CD4-positive, alpha-beta memory T cell (primary cell): Measurements from ENCODE around the gene MEGF11. TPM values are rescaled to one million over a fixed set of nuclear protein-coding genes. Genes with fewer than 3 reads are reported as not detected.

ENCODE experiments used
- CTCF ChIA-PET: fragments of 350-600 bp; sonication (Branson Sonifier 250); formaldehyde crosslinking; loops from one replicate; lab custom pipeline; 2021; ENCODE audit warnings: inconsistent platforms; ENCODE audit not compliant: partially characterized antibody; lab: Charles Lee
- POLR2A ChIA-PET: fragments of 350-600 bp; sonication (Branson Sonifier 250); formaldehyde crosslinking; loops from one replicate; lab custom pipeline; 2021; ENCODE audit not compliant: partially characterized antibody; lab: Charles Lee
- DNase-seq, 5 donors: peaks; one replicate each; pipeline versions ENCODE4 v3.0.0 to v3.0.0-alpha.2; 2020 to 2022; ENCODE audit warnings: mixed read lengths in 1 of 5
- H3K27ac ChIP-seq: one replicate; pipeline ENCODE4 v1.7.0; 2013; ENCODE audit warnings: low read depth, low read length
- H3K27me3 ChIP-seq: 2 replicates; pipeline ENCODE4 v1.7.0; 2013; ENCODE audit warnings: mild to moderate bottlenecking, low read length, moderate library complexity; ENCODE audit not compliant: insufficient read depth
- H3K36me3 ChIP-seq: 2 replicates; pipeline ENCODE4 v1.7.0; 2013; ENCODE audit warnings: mild to moderate bottlenecking, low read length, moderate library complexity; ENCODE audit not compliant: insufficient read depth
- H3K4me1 ChIP-seq: 2 replicates; pipeline ENCODE4 v1.7.0; 2013; ENCODE audit warnings: mild to moderate bottlenecking, low read length, moderate library complexity; ENCODE audit not compliant: insufficient read depth
- H3K4me3 ChIP-seq, 2 donors: one replicate each; pipeline ENCODE4 v1.7.0; 2013; ENCODE audit warnings: low read length in 2 of 2, mild to moderate bottlenecking in 1 of 2
- H3K9me3 ChIP-seq, 2 donors: one replicate each; pipeline ENCODE4 v1.7.0; 2013; ENCODE audit warnings: low read length in 2 of 2, control low read depth in 1 of 2; ENCODE audit not compliant: control insufficient read depth in 1 of 2
- H3K27ac Mint-ChIP-seq, 7 donors: one replicate each; pipeline ENCODE4 v1.8.0; 2020 to 2021; ENCODE audit warnings: mixed read lengths in 7 of 7, mild to moderate bottlenecking in 6 of 7, inconsistent platforms in 3 of 7, moderate library complexity in 3 of 7
- H3K27me3 Mint-ChIP-seq, 2 donors: one replicate each; pipeline ENCODE4 v1.8.0; 2020 to 2021; ENCODE audit warnings: mixed read lengths in 2 of 2
- H3K36me3 Mint-ChIP-seq, 2 donors: one replicate each; pipeline ENCODE4 v1.8.0; 2020 to 2021; ENCODE audit warnings: mixed read lengths in 2 of 2, inconsistent platforms in 1 of 2, mild to moderate bottlenecking in 1 of 2
- H3K4me1 Mint-ChIP-seq, 4 donors: one replicate each; pipeline ENCODE4 v1.8.0; 2020 to 2021; ENCODE audit warnings: mixed read lengths in 4 of 4, mild to moderate bottlenecking in 1 of 4
- H3K4me3 Mint-ChIP-seq, 8 donors: one replicate each; pipeline ENCODE4 v1.8.0; 2020 to 2021; ENCODE audit warnings: mixed read lengths in 8 of 8, mild to moderate bottlenecking in 7 of 8, moderate library complexity in 6 of 8, inconsistent platforms in 3 of 8
- H3K9me3 Mint-ChIP-seq, 8 donors: one replicate each; pipeline ENCODE4 v1.8.0; 2020 to 2021; ENCODE audit warnings: mixed read lengths in 8 of 8, mild to moderate bottlenecking in 5 of 8, inconsistent platforms in 3 of 8, moderate library complexity in 1 of 8
- intact Hi-C: fragments of 100-400 bp; cut with micrococcal nuclease; formaldehyde crosslinking; loops from one replicate; pipeline ENCODE4 v1.15.1; 2023
- polyA plus RNA-seq, 2 donors: library from polyadenylated mRNA; unstranded; fragments of 300-500 nt; fragmentation: Illumina TruSeq; gene quantifications; one replicate each; pipeline ENCODE4 v1.2.3, GENCODE V29; 2021
- total RNA-seq, 2 experiments: library from RNA; stranded (reverse); gene quantifications; one replicate each; pipeline ENCODE4 v1.2.3, GENCODE V29; 2021

Gene MEGF11
- total and polyA plus RNA-seq, 4 experiments from 2014 or later: 0.69 TPM; not detected in 3

DNA sequence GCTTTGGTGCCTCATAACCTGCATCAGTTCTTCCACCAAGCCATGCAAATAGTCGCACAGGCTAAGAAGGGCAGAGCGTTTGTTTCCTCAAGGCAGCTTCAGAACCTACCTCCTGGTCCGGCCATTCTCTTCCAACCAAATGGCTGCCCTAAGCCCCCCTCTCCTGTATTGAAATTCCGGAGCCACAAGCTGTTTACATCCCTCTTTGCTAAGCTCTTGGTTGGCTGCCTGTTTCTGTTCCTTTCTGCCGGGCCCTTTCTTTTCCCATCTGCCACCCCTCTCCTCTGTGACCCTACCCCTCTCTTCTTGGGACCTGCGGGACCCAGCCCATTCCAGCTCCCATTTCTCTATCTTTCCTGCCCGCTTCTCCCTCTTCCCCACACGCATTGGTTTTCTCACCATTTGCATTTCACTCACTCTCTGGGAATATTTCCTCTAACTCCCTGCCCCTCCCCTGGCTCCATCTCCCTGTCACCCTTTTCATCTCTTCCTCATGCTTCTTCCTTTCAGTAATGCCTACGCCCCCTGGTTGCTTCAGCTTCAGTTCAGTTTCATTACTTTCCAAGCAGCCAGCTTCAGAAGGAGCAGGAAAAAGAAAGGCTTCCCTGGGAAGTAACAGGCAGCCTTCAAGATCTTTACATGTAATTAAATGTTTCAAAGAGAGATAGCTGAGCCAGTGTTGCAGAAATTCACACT lies 270.8 kb downstream of the MEGF11 start:
- H3K27ac Mint-ChIP-seq: no peak overlapping the region
- POLR2A ChIA-PET: no interaction called here
- H3K27ac ChIP-seq: no peak overlapping the region
- peak overlapping the region in 7 of 8 donors; percentile 49 to 76 (median 64) for H3K4me3 Mint-ChIP-seq
- intact Hi-C loops: no loop called here
- H3K4me1 ChIP-seq: peaks cover 6% of the 10 kb centered on the region
- peaks cover 29 to 31% of the 10 kb centered on the region in 2 donors for H3K27me3 Mint-ChIP-seq
- CTCF ChIA-PET: no interaction called here
- no peaks in the 10 kb centered on the region for H3K36me3 Mint-ChIP-seq
- H3K4me1 Mint-ChIP-seq: peaks cover 6 to 18% (median 9%) of the 10 kb centered on the region in 4 donors
- no peaks in the 10 kb centered on the region for H3K9me3 Mint-ChIP-seq
- no peak overlapping the region for H3K4me3 ChIP-seq
- no peaks in the 10 kb centered on the region for H3K36me3 ChIP-seq
- H3K9me3 ChIP-seq: no peaks in the 10 kb centered on the region
- H3K27me3 ChIP-seq: peaks cover 6% of the 10 kb centered on the region
- DNase-seq: no peak

- ChIA-PET POLR2A (no interaction called here), CTCF (interaction anchor here (0.6 kb wide), 1 partner anchor 1445 kb away, joined by 3 read pairs; no protein-coding TSS in a partner anchor)
- Mint-ChIP-seq H3K4me3 (peak overlapping the region; percentile 38 to 76 (median 64)), H3K9me3 (no peaks in the 10 kb centered on the region), H3K27me3 (peaks cover 28 to 33% of the 10 kb centered on the region in 2 donors), H3K4me1 (peaks cover 6 to 18% (median 9%) of the 10 kb centered on the region in 4 donors), H3K27ac (no peak overlapping the region), H3K36me3 (no peaks in the 10 kb centered on the region)
- Histone ChIP-seq H3K27me3 (peaks cover 6% of the 10 kb centered on the region), H3K4me3 (no peak overlapping the region), H3K4me1 (peaks cover 6% of the 10 kb centered on the region), H3K36me3 (no peaks in the 10 kb centered on the region), H3K27ac (no peak overlapping the region), H3K9me3 (no peaks in the 10 kb centered on the region)
- peak; percentile 37 to 75 (median 44) for DNase-seq
- intact Hi-C loops: loop anchor here (1.0 kb wide), 1 partner anchor 344 kb away; no protein-coding TSS in a partner anchor
Measured at GRCh38 chr15:65981837-65982626, 271.5 kb downstream of the MEGF11 start.

DNA sequence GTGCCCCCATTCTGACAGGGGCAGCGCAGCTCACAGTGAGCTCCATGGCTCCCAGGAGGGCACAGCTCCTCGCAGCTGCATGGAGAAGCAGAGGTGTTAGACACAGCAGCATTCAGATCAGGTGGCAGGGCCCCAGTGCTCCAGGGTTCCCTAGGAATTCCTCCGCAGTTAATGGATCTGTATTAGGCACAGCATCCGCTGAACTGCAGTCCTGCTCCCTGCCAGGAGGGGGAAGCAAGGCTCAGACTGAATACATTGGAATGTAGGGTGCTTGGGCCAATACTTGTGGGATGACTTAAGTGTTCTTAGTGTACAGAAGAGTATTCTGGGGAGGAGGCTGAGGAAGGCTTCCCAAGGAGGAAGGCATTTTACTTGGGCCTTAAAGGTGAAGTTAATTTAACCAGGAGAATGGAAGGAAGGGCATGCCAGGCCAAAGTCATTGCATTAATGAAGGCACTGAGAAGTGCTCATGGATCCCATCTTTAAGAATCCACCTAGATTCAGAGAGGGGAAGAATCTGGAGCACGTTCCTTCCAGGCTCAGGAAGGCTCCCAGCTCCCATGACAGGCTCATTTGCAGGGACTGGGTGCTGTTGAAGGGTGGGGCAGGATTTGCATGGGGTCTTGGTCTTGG lies 272.6 kb downstream of the MEGF11 start:
- Mint-ChIP-seq H3K4me3 (peak overlapping the region in 4 of 8 donors; percentile 18 to 27 (median 25)), H3K9me3 (no peaks in the 10 kb centered on the region), H3K27ac (no peak overlapping the region), H3K27me3 (peaks cover 23 to 29% of the 10 kb centered on the region in 2 donors), H3K4me1 (peaks cover 6 to 18% (median 9%) of the 10 kb centered on the region in 4 donors), H3K36me3 (no peaks in the 10 kb centered on the region)
- no peak for DNase-seq
- intact Hi-C loops: loop anchor here (1.0 kb wide), 1 partner anchor 343 kb away; no protein-coding TSS in a partner anchor
- ChIA-PET CTCF (interaction anchor here (1.0 to 1.3 kb wide), 3 partner anchors 29 to 586 kb away, joined by 3 read pairs; no protein-coding TSS in a partner anchor), POLR2A (no interaction called here)
- Histone ChIP-seq H3K27ac (no peak overlapping the region), H3K36me3 (no peaks in the 10 kb centered on the region), H3K4me3 (no peak overlapping the region), H3K27me3 (peaks cover 6% of the 10 kb centered on the region), H3K4me1 (peaks cover 6% of the 10 kb centered on the region), H3K9me3 (no peaks in the 10 kb centered on the region)

GRCh38 chr15:65979837-65980236 lies 273.7 kb downstream of the MEGF11 start:
- Histone ChIP-seq H3K4me1 (peaks cover 6% of the 10 kb centered on the region), H3K4me3 (no peak overlapping the region), H3K27ac (no peak overlapping the region), H3K36me3 (no peaks in the 10 kb centered on the region), H3K9me3 (no peaks in the 10 kb centered on the region), H3K27me3 (peaks cover 6% of the 10 kb centered on the region)
- no peak overlapping the region for H3K4me3 Mint-ChIP-seq
- no peak overlapping the region for H3K27ac Mint-ChIP-seq
- POLR2A ChIA-PET: no interaction called here
- peaks cover 22 to 25% of the 10 kb centered on the region in 2 donors for H3K27me3 Mint-ChIP-seq
- H3K4me1 Mint-ChIP-seq: peaks cover 6 to 18% (median 9%) of the 10 kb centered on the region in 4 donors
- H3K9me3 Mint-ChIP-seq: no peaks in the 10 kb centered on the region
- no peak for DNase-seq
- intact Hi-C loops: no loop called here
- CTCF ChIA-PET: interaction anchor here (1.0 to 1.3 kb wide), 5 partner anchors 11 to 587 kb away, joined by 3 read pairs; no protein-coding TSS in a partner anchor
- H3K36me3 Mint-ChIP-seq: no peaks in the 10 kb centered on the region

DNA sequence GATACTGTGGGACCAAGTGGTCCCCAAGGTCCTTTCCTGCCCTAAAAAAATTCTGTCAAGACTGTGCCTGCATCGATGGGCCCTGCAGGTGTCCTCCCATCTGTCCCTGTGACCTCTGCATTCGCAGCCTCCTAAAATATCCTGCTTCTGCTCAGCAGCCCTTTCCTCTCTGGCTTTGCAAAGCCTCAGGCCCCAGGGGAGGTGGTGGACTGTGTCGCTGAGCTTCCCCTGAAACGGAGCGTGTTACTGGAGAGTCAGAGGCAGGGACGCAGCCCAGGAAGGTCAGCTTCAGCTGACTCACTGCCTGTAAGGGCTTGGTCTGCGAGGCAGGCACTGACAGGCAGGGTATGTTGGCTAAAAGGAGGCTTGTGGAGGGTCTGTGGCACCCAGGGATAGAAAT lies 274.2 kb downstream of the MEGF11 start:
- CTCF ChIA-PET: interaction anchor here (1.0 to 1.3 kb wide), 3 partner anchors 10 to 587 kb away, joined by 3 read pairs; no protein-coding TSS in a partner anchor
- H3K27ac ChIP-seq: no peak overlapping the region
- Mint-ChIP-seq H3K4me3 (no peak overlapping the region), H3K27ac (no peak overlapping the region), H3K36me3 (no peaks in the 10 kb centered on the region), H3K27me3 (peaks cover 22 to 25% of the 10 kb centered on the region in 2 donors), H3K4me1 (peaks cover 6 to 18% (median 9%) of the 10 kb centered on the region in 4 donors), H3K9me3 (no peaks in the 10 kb centered on the region)
- no peak for DNase-seq
- peaks cover 6% of the 10 kb centered on the region for H3K27me3 ChIP-seq
- POLR2A ChIA-PET: no interaction called here
- H3K9me3 ChIP-seq: no peaks in the 10 kb centered on the region
- no peak overlapping the region for H3K4me3 ChIP-seq
- H3K4me1 ChIP-seq: peaks cover 6% of the 10 kb centered on the region
- H3K36me3 ChIP-seq: no peaks in the 10 kb centered on the region
- intact Hi-C loops: no loop called here

GRCh38 chr15:65978110-65978509 lies 275.4 kb downstream of the MEGF11 start:
- H3K4me3 ChIP-seq: no peak overlapping the region
- intact Hi-C loops: no loop called here
- H3K27ac Mint-ChIP-seq: peak overlapping the region in 1 of 7 donors; percentile 13
- no peaks in the 10 kb centered on the region for H3K9me3 ChIP-seq
- peaks cover 12 to 19% of the 10 kb centered on the region in 2 donors for H3K27me3 Mint-ChIP-seq
- H3K27ac ChIP-seq: no peak overlapping the region
- POLR2A ChIA-PET: no interaction called here
- CTCF ChIA-PET: no interaction called here
- H3K4me1 ChIP-seq: peaks cover 6% of the 10 kb centered on the region
- H3K4me1 Mint-ChIP-seq: peaks cover 6 to 18% (median 9%) of the 10 kb centered on the region in 4 donors
- H3K27me3 ChIP-seq: peaks cover 6% of the 10 kb centered on the region
- no peaks in the 10 kb centered on the region for H3K9me3 Mint-ChIP-seq
- no peaks in the 10 kb centered on the region for H3K36me3 ChIP-seq
- H3K4me3 Mint-ChIP-seq: no peak overlapping the region
- no peak for DNase-seq
- H3K36me3 Mint-ChIP-seq: no peaks in the 10 kb centered on the region
